Muscle of leg (tissue), 11 donors: Measurements from ENCODE around the gene RAB10. TPM values are rescaled to one million over a fixed set of nuclear protein-coding genes. Genes with fewer than 3 reads are reported as not detected.
A peak's percentile ranks its signal among the peaks of the same experiment; 100 is the strongest.
"Not testable (repeated sequence)": the region's sequence is repeated elsewhere in the genome, so short reads cannot be mapped to it uniquely, and the experiment has no call there.

Source experiments
- DNase-seq: peaks from one replicate; pipeline ENCODE4 v3.0.0; 2013
- H3K27ac ChIP-seq: one replicate; pipeline ENCODE4 v1.5.1; 2013; ENCODE audit warnings: mild to moderate bottlenecking, low read length, control low read depth
- H3K27me3 ChIP-seq: one replicate; pipeline ENCODE4 v1.6.1; 2013; ENCODE audit warnings: low read length; ENCODE audit not compliant: control insufficient read depth, insufficient read depth
- H3K36me3 ChIP-seq: one replicate; pipeline ENCODE4 v1.6.1; 2013; ENCODE audit warnings: low read length; ENCODE audit not compliant: control insufficient read depth, insufficient read depth
- H3K4me1 ChIP-seq: one replicate; pipeline ENCODE4 v1.6.1; 2013; ENCODE audit warnings: low read length; ENCODE audit not compliant: control insufficient read depth, insufficient read depth
- H3K4me3 ChIP-seq: one replicate; pipeline ENCODE4 v1.5.1; 2013; ENCODE audit warnings: low read length, control low read depth
- H3K9me3 ChIP-seq: replicated peaks from 2 replicates; pipeline ENCODE4 v1.6.1; 2013; ENCODE audit warnings: low read depth, low read length; ENCODE audit not compliant: control insufficient read depth
- WGBS: methylation state at CpG from one replicate; pipeline ENCODE4 v1.1.5; 2013; ENCODE audit warnings: missing lambda C conversion rate; ENCODE audit not compliant: insufficient coverage; 5-methylcytosine and 5-hydroxymethylcytosine counted together
- polyA plus RNA-seq, 8 donors: library from polyadenylated mRNA; unstranded; fragments of 120-200 nt; gene quantifications; one replicate each; pipeline versions ENCODE4 v1.2.1 to v1.2.3, GENCODE V29; 2013; ENCODE audit warnings: inconsistent platforms in 1 of 8, low replicate concordance in 1 of 8; ENCODE audit not compliant: insufficient read length in 8 of 8, insufficient read depth in 1 of 8
- total RNA-seq: library from RNA; stranded (reverse); fragments of 120-200 nt; gene quantifications from one replicate; pipeline ENCODE4 v1.2.4, GENCODE V29; 2013

Gene RAB10
- total and polyA plus RNA-seq, 9 donors, result 50.5 to 107 (median 95.3) TPM

- WGBS, result no CpG with 5 or more reads among the region's 5 CpGs
- Histone ChIP-seq H3K27me3 (no peaks in the 10 kb centered on the region), H3K4me3 (no peak overlapping the region), H3K36me3 (no peaks in the 10 kb centered on the region), H3K27ac (no peak overlapping the region), H3K4me1 (no peaks in the 10 kb centered on the region), H3K9me3 (peaks cover 10% of the 10 kb centered on the region)
- no peak for DNase-seq
These were observed 47.7 kb downstream of the RAB10 start for GRCh38 chr2:26081556-26081955.

- no peak for DNase-seq
- no CpG with 5 or more reads among the region's 5 CpGs for WGBS
- H3K36me3 ChIP-seq, result no peaks in the 10 kb centered on the region
- H3K27ac ChIP-seq, result no peak overlapping the region
- peaks cover 5% of the 10 kb centered on the region for H3K9me3 ChIP-seq
- no peak overlapping the region for H3K4me3 ChIP-seq
- no peaks in the 10 kb centered on the region for H3K4me1 ChIP-seq
- no peaks in the 10 kb centered on the region for H3K27me3 ChIP-seq
These were observed 52.3 kb downstream of the RAB10 start for GRCh38 chr2:26086155-26086637.

- WGBS, result no CpG with 5 or more reads among the region's 5 CpGs
- Histone ChIP-seq H3K36me3 (no peaks in the 10 kb centered on the region), H3K27ac (no peak overlapping the region), H3K27me3 (no peaks in the 10 kb centered on the region), H3K9me3 (peaks cover 2% of the 10 kb centered on the region), H3K4me3 (no peak overlapping the region), H3K4me1 (no peaks in the 10 kb centered on the region)
- DNase-seq, result no peak
These were observed 52.9 kb downstream of the RAB10 start for GRCh38 chr2:26086779-26087178.

GRCh38 chr2:26088038-26088643, 54.3 kb downstream of the RAB10 start:
- Histone ChIP-seq H3K9me3 (peaks cover 2% of the 10 kb centered on the region), H3K36me3 (no peaks in the 10 kb centered on the region), H3K4me3 (no peak overlapping the region), H3K27me3 (no peaks in the 10 kb centered on the region), H3K4me1 (no peaks in the 10 kb centered on the region), H3K27ac (no peak overlapping the region)
- WGBS, result 100% methylated on average over 1 of the region's 1 CpG
- DNase-seq, result peak; percentile 19

- H3K4me3 ChIP-seq, H3K9me3 ChIP-seq, H3K36me3 ChIP-seq, DNase-seq, H3K4me1 ChIP-seq, H3K27ac ChIP-seq, H3K27me3 ChIP-seq: not testable (repeated sequence)
- 91% methylated on average over 3 of the region's 4 CpGs for WGBS
These were observed 55.0 kb downstream of the RAB10 start for GRCh38 chr2:26088931-26089330.

- Histone ChIP-seq H3K4me1 (no peaks in the 10 kb centered on the region), H3K36me3 (no peaks in the 10 kb centered on the region)
- 100% methylated on average over 2 of the region's 2 CpGs for WGBS
These were observed 55.5 kb downstream of the RAB10 start for GRCh38 chr2:26089337-26089736.

GRCh38 chr2:26095758-26096157, 61.9 kb downstream of the RAB10 start:
- no peak overlapping the region for H3K4me3 ChIP-seq
- 83% methylated on average over 2 of the region's 5 CpGs for WGBS
- H3K36me3 ChIP-seq, result no peaks in the 10 kb centered on the region
- DNase-seq, result no peak
- no peaks in the 10 kb centered on the region for H3K27me3 ChIP-seq
- peaks cover 2% of the 10 kb centered on the region for H3K4me1 ChIP-seq
- H3K27ac ChIP-seq, result no peak overlapping the region
- no peaks in the 10 kb centered on the region for H3K9me3 ChIP-seq

More at GRCh38 chr2:26089337-26089736, 55.5 kb downstream of the RAB10 start:
- DNase-seq, result no peak
- no peak overlapping the region for H3K27ac ChIP-seq
- H3K27me3 ChIP-seq, result no peaks in the 10 kb centered on the region
- H3K9me3 ChIP-seq, result no peaks in the 10 kb centered on the region
- H3K4me3 ChIP-seq, result no peak overlapping the region

GRCh38 chr2:26099933-26100332, 66.0 kb downstream of the RAB10 start:
- peak; percentile 59 for DNase-seq
- Histone ChIP-seq H3K27me3 (no peaks in the 10 kb centered on the region), H3K27ac (peak overlapping the region; percentile 57)

GRCh38 chr2:26100384-26100783, 66.5 kb downstream of the RAB10 start:
- Histone ChIP-seq H3K27me3 (no peaks in the 10 kb centered on the region), H3K4me1 (peaks cover 5% of the 10 kb centered on the region), H3K4me3 (no peak overlapping the region), H3K9me3 (peaks cover 5% of the 10 kb centered on the region), H3K36me3 (peaks cover 8% of the 10 kb centered on the region), H3K27ac (peak overlapping the region; percentile 33)
- DNase-seq, result no peak
- WGBS, result no CpG with 5 or more reads among the region's 1 CpG

More at GRCh38 chr2:26099933-26100332, 66.0 kb downstream of the RAB10 start:
- Histone ChIP-seq H3K36me3 (peaks cover 8% of the 10 kb centered on the region), H3K4me3 (no peak overlapping the region), H3K9me3 (peaks cover 5% of the 10 kb centered on the region), H3K4me1 (peaks cover 5% of the 10 kb centered on the region)
- 100% methylated on average over 1 of the region's 1 CpG for WGBS

- peaks cover 3% of the 10 kb centered on the region for H3K4me1 ChIP-seq
- DNase-seq, result no peak
- no peak overlapping the region for H3K4me3 ChIP-seq
- H3K27me3 ChIP-seq, result no peaks in the 10 kb centered on the region
- H3K27ac ChIP-seq, result no peak overlapping the region
- peaks cover 8% of the 10 kb centered on the region for H3K36me3 ChIP-seq
- H3K9me3 ChIP-seq, result peaks cover 5% of the 10 kb centered on the region
- WGBS, result no CpG with 5 or more reads among the region's 4 CpGs
These were observed 69.9 kb downstream of the RAB10 start for GRCh38 chr2:26103752-26104151.

- not testable (repeated sequence) for H3K4me3 ChIP-seq, H3K27ac ChIP-seq, DNase-seq, H3K9me3 ChIP-seq, H3K27me3 ChIP-seq, H3K4me1 ChIP-seq
- H3K36me3 ChIP-seq, result peaks cover 26% of the 10 kb centered on the region
- WGBS, result no CpG with 5 or more reads among the region's 6 CpGs
These were observed 74.8 kb downstream of the RAB10 start for GRCh38 chr2:26108701-26109100.
